Gastrocnemius medialis (tissue), 4 donors: ENCODE measurements around the gene GRID2.

Experiments used
- POLR2A ChIP-seq, 2 donors: fragments of 450-650 bp; IDR thresholded peaks; one replicate each; pipeline ENCODE4 v1.6.1; 2017; ENCODE audit warnings: antibody characterized with exemption in 2 of 2, mild to moderate bottlenecking in 2 of 2, moderate library complexity in 2 of 2
- TF ChIP-seq, protein P1 (sequence below), 5 experiments: fragments of 450-650 bp in 3 of 5; fragments of 200-600 bp in 2 of 5; sonication (generic) in 2 of 5; IDR thresholded peaks in 4 of 5; conservative IDR thresholded peaks in 1 of 5; 1 replicate in 4 of 5; 2 replicates in 1 of 5; pipeline ENCODE4 v1.5.1; 2016 to 2019; ENCODE audit warnings: antibody characterized with exemption in 5 of 5, mild to moderate bottlenecking in 3 of 5, moderate library complexity in 3 of 5

DNA sequence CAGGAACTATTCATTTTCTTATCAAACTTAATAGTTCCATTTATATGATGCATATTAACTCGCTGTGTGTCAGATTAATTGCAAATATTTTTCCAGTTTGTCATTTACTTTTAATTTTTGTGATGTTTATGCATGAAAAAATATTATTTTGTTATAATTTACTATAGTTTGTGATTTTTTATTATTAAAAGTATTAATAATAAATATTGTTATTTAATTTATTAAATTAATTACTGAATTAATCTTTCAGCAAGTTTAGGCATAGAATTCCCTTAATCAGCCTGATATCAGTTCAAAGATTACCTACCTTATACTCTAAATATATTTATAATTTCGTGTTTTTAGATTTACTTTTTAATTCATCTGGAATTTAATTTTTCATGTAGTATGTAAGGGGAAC, 1509.3 kb downstream of the GRID2 start:
- TF ChIP-seq, protein P1, sequence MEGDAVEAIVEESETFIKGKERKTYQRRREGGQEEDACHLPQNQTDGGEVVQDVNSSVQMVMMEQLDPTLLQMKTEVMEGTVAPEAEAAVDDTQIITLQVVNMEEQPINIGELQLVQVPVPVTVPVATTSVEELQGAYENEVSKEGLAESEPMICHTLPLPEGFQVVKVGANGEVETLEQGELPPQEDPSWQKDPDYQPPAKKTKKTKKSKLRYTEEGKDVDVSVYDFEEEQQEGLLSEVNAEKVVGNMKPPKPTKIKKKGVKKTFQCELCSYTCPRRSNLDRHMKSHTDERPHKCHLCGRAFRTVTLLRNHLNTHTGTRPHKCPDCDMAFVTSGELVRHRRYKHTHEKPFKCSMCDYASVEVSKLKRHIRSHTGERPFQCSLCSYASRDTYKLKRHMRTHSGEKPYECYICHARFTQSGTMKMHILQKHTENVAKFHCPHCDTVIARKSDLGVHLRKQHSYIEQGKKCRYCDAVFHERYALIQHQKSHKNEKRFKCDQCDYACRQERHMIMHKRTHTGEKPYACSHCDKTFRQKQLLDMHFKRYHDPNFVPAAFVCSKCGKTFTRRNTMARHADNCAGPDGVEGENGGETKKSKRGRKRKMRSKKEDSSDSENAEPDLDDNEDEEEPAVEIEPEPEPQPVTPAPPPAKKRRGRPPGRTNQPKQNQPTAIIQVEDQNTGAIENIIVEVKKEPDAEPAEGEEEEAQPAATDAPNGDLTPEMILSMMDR (IDR thresholded peaks at IDR 0.05 in 4 of 5, conservative IDR thresholded peaks at IDR 0.05 in 1 of 5), result no peak
- TF ChIP-seq POLR2A (IDR thresholded peaks at IDR 0.05), result no peak
